HEK293T (cell line): ENCODE results near the gene PDE4B.

Source experiments
- CTCF ChIA-PET: fragments of 350-600 bp; formaldehyde crosslinking; extraction: SDS; loops from one replicate; lab custom pipeline; 2021; ENCODE audit warnings: antibody characterized with exemption, inconsistent platforms; lab: Yijun Ruan, JAX
- POLR2A ChIA-PET: fragments of 350-600 bp; formaldehyde crosslinking; extraction: SDS; loops from one replicate; lab custom pipeline; 2020; ENCODE audit warnings: antibody characterized with exemption, inconsistent platforms; lab: Yijun Ruan, JAX
- DNase-seq: peaks from one replicate; pipeline ENCODE4 v3.0.0; 2012; ENCODE audit warnings: mixed read lengths; ENCODE audit errors: extremely low spot score
- ARNT ChIP-seq: fragments of 450-650 bp; IDR thresholded peaks from 2 replicates; pipeline ENCODE4 v1.6.1; 2017; ENCODE audit warnings: mild to moderate bottlenecking
- BHLHE40 ChIP-seq: fragments of 450-650 bp; IDR thresholded peaks from 2 replicates; pipeline ENCODE4 v1.6.1; 2016; ENCODE audit warnings: mild to moderate bottlenecking, moderate library complexity, borderline replicate concordance
- CTBP1 ChIP-seq: fragments of 450-650 bp; IDR thresholded peaks from 2 replicates; pipeline ENCODE4 v1.6.1; 2016; ENCODE audit warnings: borderline replicate concordance
- ELF4 ChIP-seq: fragments of 450-650 bp; IDR thresholded peaks from 2 replicates; pipeline ENCODE4 v1.6.1; 2017; ENCODE audit warnings: antibody characterized with exemption
- FOXA1 ChIP-seq: fragments of 450-650 bp; IDR thresholded peaks from 2 replicates; pipeline ENCODE4 v1.6.1; 2016; ENCODE audit warnings: mild to moderate bottlenecking
- FOXK2 ChIP-seq: fragments of 450-650 bp; IDR thresholded peaks from 2 replicates; pipeline ENCODE4 v1.6.1; 2016; ENCODE audit warnings: mild to moderate bottlenecking
- FOXM1 ChIP-seq: fragments of 450-650 bp; IDR thresholded peaks from 2 replicates; pipeline ENCODE4 v1.6.1; 2017; ENCODE audit warnings: mild to moderate bottlenecking, borderline replicate concordance
- HDGF ChIP-seq: fragments of 450-650 bp; IDR thresholded peaks from 2 replicates; pipeline ENCODE4 v1.6.1; 2017; ENCODE audit warnings: antibody characterized with exemption, borderline replicate concordance
- L3MBTL2 ChIP-seq: fragments of 450-650 bp; conservative IDR thresholded peaks from 2 replicates; pipeline ENCODE4 v1.6.1; 2016; ENCODE audit warnings: mild to moderate bottlenecking
- LEF1 ChIP-seq: fragments of 450-650 bp; IDR thresholded peaks from 2 replicates; pipeline ENCODE4 v1.6.1; 2017; ENCODE audit warnings: mild to moderate bottlenecking, borderline replicate concordance
- NFRKB ChIP-seq: fragments of 450-650 bp; IDR thresholded peaks from 2 replicates; pipeline ENCODE4 v1.6.1; 2016; ENCODE audit warnings: mild to moderate bottlenecking, moderate library complexity
- PKNOX1 ChIP-seq: fragments of 450-650 bp; IDR thresholded peaks from 2 replicates; pipeline ENCODE4 v1.6.1; 2016
- SP1 ChIP-seq: fragments of 450-650 bp; IDR thresholded peaks from 2 replicates; pipeline ENCODE4 v1.6.1; 2017
- SUZ12 ChIP-seq: fragments of 450-650 bp; IDR thresholded peaks from 2 replicates; pipeline ENCODE4 v1.6.1; 2016; ENCODE audit warnings: mild to moderate bottlenecking
- TARDBP ChIP-seq: fragments of 450-650 bp; IDR thresholded peaks from 2 replicates; pipeline ENCODE4 v1.6.1; 2016
- ZNF384 ChIP-seq: fragments of 450-650 bp; IDR thresholded peaks from 2 replicates; pipeline ENCODE4 v1.6.1; 2016

The PDE4B gene

GRCh38 chr1:66300280-66300971 lies 507.7 kb downstream of the PDE4B start:
- TF ChIP-seq SP1: no peak
- TF ChIP-seq TARDBP: no peak
- no peak for TF ChIP-seq FOXM1
- no peak for TF ChIP-seq L3MBTL2
- TF ChIP-seq ARNT: no peak
- TF ChIP-seq FOXK2: no peak
- no peak for TF ChIP-seq ZNF384
- TF ChIP-seq PKNOX1: no peak
- DNase-seq: no peak
- ChIA-PET CTCF (no interaction called here), POLR2A (no interaction called here)

- ChIA-PET POLR2A (no interaction called here), CTCF (no interaction called here)
- DNase-seq: no peak
- TF ChIP-seq FOXA1 (no peak), TARDBP (no peak), NFRKB (no peak), ARNT (no peak)
These were observed 508.3 kb downstream of the PDE4B start for GRCh38 chr1:66300972-66301451.

- ChIA-PET CTCF (no interaction called here), POLR2A (no interaction called here)
- no peak for TF ChIP-seq SUZ12
- no peak for TF ChIP-seq TARDBP
- no peak for DNase-seq
These were observed 509.6 kb downstream of the PDE4B start for GRCh38 chr1:66302184-66302742.

- CTCF ChIA-PET: interaction anchor here (0.8 kb wide), 1 partner anchor 19 kb away, joined by 3 read pairs; no protein-coding TSS in a partner anchor
- TF ChIP-seq CTBP1 (no peak), HDGF (no peak), TARDBP (no peak), SUZ12 (no peak), PKNOX1 (no peak), LEF1 (no peak), FOXM1 (no peak), ZNF384 (no peak), BHLHE40 (no peak), SP1 (no peak), FOXK2 (no peak), NFRKB (no peak), L3MBTL2 (no peak), ELF4 (no peak)
- POLR2A ChIA-PET: no interaction called here
- DNase-seq: no peak
These were observed 510.1 kb downstream of the PDE4B start for GRCh38 chr1:66302815-66303214.

- ChIA-PET POLR2A (no interaction called here), CTCF (interaction anchor here (0.8 kb wide), 1 partner anchor 19 kb away, joined by 3 read pairs; no protein-coding TSS in a partner anchor)
- no peak for TF ChIP-seq ELF4
- no peak for TF ChIP-seq LEF1
- TF ChIP-seq SP1: no peak
- TF ChIP-seq L3MBTL2: no peak
- no peak for TF ChIP-seq FOXK2
- TF ChIP-seq CTBP1: no peak
- DNase-seq: no peak
These were observed 511.0 kb downstream of the PDE4B start for GRCh38 chr1:66303646-66304045.

- TF ChIP-seq L3MBTL2: no peak
- TF ChIP-seq FOXK2: no peak
- no peak for TF ChIP-seq HDGF
- no peak for TF ChIP-seq FOXM1
- TF ChIP-seq CTBP1: no peak
- TF ChIP-seq TARDBP: no peak
- no peak for TF ChIP-seq ZNF384
- TF ChIP-seq FOXA1: no peak
- no peak for TF ChIP-seq ELF4
- no peak for TF ChIP-seq LEF1
- no peak for TF ChIP-seq BHLHE40
- ChIA-PET POLR2A (no interaction called here), CTCF (no interaction called here)
These were observed 511.4 kb downstream of the PDE4B start for GRCh38 chr1:66304128-66304527.

GRCh38 chr1:66305927-66306326 lies 513.2 kb downstream of the PDE4B start:
- no peak for TF ChIP-seq FOXM1
- TF ChIP-seq HDGF: no peak
- TF ChIP-seq LEF1: no peak
- no peak for TF ChIP-seq FOXA1
- no peak for TF ChIP-seq TARDBP
- no peak for TF ChIP-seq SP1
- TF ChIP-seq ZNF384: no peak
- no peak for TF ChIP-seq ARNT
- TF ChIP-seq CTBP1: no peak
- no peak for TF ChIP-seq BHLHE40
- no peak for TF ChIP-seq PKNOX1
- no peak for TF ChIP-seq SUZ12
- TF ChIP-seq NFRKB: no peak
- no peak for TF ChIP-seq FOXK2
- TF ChIP-seq ELF4: no peak
- no peak for TF ChIP-seq L3MBTL2
- no peak for DNase-seq
- ChIA-PET POLR2A (interaction anchor here (1.6 kb wide), 1 partner anchor 26 kb away, joined by 3 read pairs; no protein-coding TSS in a partner anchor), CTCF (interaction anchor here (1.1 kb wide), 1 partner anchor 26 kb away, joined by 3 read pairs; no protein-coding TSS in a partner anchor)

More at GRCh38 chr1:66304128-66304527, 511.4 kb downstream of the PDE4B start:
- DNase-seq: no peak
